Mammary epithelial cell (primary cell): ENCODE results near the gene ZNF385B.

ENCODE experiments used
- EZH2 ChIP-seq: IDR thresholded peaks from 2 replicates; pipeline ENCODE4 v1.6.1; 2012; ENCODE audit warnings: low read length, inconsistent platforms, borderline replicate concordance
- TF ChIP-seq, protein P1 (sequence below), 2 donors: IDR thresholded peaks in 1 of 2; conservative IDR thresholded peaks in 1 of 2; 2 replicates each; pipeline ENCODE4 v1.5.1; 2011 to 2012; ENCODE audit warnings: inconsistent platforms in 2 of 2, low read length in 2 of 2, mild to moderate bottlenecking in 2 of 2, control low read depth in 1 of 2, low read depth in 1 of 2; ENCODE audit not compliant: insufficient read depth in 1 of 2; ENCODE audit errors: extremely low read depth in 1 of 2

DNA sequence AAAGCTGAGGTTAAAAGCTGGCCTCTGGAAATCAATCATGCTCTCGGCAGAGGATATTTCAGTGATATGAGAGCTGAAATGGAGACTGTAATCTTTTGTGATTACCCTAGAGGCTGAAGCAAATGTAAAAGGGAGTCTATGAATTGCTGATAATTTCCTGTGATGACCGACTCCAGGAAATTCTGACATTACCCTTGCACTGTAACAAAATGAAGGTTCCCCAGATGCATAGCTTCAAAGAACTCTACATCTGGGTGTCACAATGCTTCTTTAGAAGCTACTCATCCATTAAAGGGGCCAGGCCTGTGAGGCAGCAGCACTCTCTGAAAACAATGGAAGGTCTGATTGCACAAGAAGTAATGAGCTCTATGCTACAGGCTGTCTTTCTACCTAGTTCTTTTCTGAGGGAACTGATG is 328.5 kb downstream of the ZNF385B start:
- TF ChIP-seq, protein P1, sequence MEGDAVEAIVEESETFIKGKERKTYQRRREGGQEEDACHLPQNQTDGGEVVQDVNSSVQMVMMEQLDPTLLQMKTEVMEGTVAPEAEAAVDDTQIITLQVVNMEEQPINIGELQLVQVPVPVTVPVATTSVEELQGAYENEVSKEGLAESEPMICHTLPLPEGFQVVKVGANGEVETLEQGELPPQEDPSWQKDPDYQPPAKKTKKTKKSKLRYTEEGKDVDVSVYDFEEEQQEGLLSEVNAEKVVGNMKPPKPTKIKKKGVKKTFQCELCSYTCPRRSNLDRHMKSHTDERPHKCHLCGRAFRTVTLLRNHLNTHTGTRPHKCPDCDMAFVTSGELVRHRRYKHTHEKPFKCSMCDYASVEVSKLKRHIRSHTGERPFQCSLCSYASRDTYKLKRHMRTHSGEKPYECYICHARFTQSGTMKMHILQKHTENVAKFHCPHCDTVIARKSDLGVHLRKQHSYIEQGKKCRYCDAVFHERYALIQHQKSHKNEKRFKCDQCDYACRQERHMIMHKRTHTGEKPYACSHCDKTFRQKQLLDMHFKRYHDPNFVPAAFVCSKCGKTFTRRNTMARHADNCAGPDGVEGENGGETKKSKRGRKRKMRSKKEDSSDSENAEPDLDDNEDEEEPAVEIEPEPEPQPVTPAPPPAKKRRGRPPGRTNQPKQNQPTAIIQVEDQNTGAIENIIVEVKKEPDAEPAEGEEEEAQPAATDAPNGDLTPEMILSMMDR (conservative IDR thresholded peaks at IDR 0.05 in 1 of 2, IDR thresholded peaks at IDR 0.05 in 1 of 2; ENCODE audit: extremely low read depth in 1 of 2, insufficient read depth in 1 of 2, low read depth in 1 of 2, low read length in 2 of 2) = no peak
- TF ChIP-seq EZH2 = no peak
